ENCODE measurements around the gene SPHK1.

The SPHK1 gene

DNA sequence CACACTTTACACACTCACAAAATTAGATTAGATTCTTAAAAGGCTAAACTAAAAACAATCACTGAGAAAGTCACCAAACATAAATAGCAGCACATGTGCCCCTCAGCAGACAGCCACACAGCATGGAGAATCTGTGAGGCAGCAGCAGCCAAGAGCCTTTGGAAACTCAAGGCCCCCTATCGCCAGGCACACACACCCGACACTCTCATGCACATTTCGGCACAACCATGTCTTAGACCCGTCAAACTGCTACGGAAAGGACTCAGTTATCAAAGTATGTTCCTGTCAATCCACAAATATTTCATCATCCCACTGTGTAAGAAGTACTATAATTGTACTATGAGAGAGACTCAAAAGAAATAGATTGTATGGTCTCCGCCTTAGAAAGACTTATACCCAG, 47.6 kb downstream of the SPHK1 start:
- TF ChIP-seq, protein P1, sequence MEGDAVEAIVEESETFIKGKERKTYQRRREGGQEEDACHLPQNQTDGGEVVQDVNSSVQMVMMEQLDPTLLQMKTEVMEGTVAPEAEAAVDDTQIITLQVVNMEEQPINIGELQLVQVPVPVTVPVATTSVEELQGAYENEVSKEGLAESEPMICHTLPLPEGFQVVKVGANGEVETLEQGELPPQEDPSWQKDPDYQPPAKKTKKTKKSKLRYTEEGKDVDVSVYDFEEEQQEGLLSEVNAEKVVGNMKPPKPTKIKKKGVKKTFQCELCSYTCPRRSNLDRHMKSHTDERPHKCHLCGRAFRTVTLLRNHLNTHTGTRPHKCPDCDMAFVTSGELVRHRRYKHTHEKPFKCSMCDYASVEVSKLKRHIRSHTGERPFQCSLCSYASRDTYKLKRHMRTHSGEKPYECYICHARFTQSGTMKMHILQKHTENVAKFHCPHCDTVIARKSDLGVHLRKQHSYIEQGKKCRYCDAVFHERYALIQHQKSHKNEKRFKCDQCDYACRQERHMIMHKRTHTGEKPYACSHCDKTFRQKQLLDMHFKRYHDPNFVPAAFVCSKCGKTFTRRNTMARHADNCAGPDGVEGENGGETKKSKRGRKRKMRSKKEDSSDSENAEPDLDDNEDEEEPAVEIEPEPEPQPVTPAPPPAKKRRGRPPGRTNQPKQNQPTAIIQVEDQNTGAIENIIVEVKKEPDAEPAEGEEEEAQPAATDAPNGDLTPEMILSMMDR (IDR thresholded peaks at IDR 0.05; ENCODE audit: control insufficient read depth, insufficient read depth, low read depth, low read length, missing control alignments): no peak
- no peak for DNase-seq (ENCODE audit: low read depth)
- H3K4me3 ChIP-seq (ENCODE audit: control insufficient read depth, low read depth, low read length): no peak overlapping the region

DNA sequence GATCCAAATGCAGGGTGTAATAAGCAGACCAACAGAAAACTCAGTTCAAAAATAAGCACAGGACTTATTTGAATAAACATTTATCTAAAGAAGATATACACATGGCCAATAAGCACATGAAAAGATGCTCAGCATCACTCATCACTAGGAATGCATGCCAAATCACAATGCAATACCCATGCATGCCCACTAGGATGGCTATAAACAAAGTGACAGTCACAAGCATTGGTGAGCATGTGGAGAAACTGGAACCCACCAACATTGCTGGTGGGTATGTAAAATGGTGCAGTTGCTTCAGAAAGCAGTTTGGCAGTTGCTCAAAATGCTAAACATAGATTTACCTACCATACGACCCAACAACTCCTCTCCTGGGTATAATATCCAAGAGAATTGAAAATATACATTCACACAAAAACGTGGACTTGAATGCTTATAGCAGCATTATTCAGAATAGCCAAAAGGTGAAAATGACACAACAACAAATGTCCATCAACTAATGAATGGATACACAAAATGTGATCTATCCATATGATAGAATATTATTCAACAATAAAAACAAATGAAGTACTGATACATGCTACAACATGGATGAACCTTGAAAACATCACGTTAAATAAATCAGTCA, 48.4 kb downstream of the SPHK1 start:
- DNase-seq (ENCODE audit: low read depth): no peak
- TF ChIP-seq, protein P1 (IDR thresholded peaks at IDR 0.05; ENCODE audit: control insufficient read depth, insufficient read depth, low read depth, low read length, missing control alignments): peak; percentile 40
- H3K4me3 ChIP-seq (ENCODE audit: control insufficient read depth, low read depth, low read length): no peak overlapping the region

DNA sequence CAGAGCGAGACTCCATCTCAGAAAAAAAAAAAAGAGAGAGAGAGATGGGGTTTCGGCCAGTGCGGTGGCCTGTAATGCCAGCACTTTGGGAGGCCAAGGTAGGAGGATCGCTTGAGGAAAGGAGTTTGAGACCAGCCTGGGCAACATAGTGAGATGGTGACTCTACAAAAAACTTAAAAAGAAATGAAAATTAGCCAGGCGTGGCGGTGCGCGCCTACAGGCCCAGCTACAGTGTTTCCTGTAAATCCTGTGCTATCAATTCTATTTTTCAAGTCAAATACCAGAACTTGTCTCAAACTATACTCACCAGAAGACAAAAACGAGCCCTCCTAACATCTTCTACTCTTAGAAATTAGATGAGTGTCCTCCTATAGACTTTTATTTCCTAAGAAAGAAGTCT, 49.3 kb downstream of the SPHK1 start:
- TF ChIP-seq, protein P1 (IDR thresholded peaks at IDR 0.05; ENCODE audit: control insufficient read depth, insufficient read depth, low read depth, low read length, missing control alignments): no peak
- H3K4me3 ChIP-seq (ENCODE audit: control insufficient read depth, low read depth, low read length): no peak overlapping the region
- DNase-seq (ENCODE audit: low read depth): no peak

DNA sequence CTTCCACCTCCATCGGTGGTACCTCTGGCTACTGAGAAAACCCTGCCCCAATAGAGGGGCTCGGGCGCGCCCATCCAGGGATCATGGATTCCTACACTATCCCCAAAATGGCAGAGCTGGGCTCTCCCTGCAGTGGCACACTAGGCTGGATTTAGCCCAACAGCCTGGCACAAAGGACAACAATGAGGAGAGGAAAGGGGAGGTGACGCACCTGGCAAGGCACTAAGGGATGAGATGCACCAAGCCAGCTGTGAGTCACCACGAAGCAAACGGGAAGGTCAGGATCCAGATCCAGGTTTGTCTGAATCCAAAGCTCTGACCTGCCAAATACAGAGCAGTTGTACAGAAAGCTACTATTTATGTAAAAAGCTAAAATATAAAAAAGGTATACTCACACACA, 50.5 kb downstream of the SPHK1 start:
- no peak overlapping the region for H3K4me3 ChIP-seq (ENCODE audit: control insufficient read depth, low read depth, low read length)
- DNase-seq (ENCODE audit: low read depth): no peak
- TF ChIP-seq, protein P1 (IDR thresholded peaks at IDR 0.05; ENCODE audit: control insufficient read depth, insufficient read depth, low read depth, low read length, missing control alignments): no peak

DNA sequence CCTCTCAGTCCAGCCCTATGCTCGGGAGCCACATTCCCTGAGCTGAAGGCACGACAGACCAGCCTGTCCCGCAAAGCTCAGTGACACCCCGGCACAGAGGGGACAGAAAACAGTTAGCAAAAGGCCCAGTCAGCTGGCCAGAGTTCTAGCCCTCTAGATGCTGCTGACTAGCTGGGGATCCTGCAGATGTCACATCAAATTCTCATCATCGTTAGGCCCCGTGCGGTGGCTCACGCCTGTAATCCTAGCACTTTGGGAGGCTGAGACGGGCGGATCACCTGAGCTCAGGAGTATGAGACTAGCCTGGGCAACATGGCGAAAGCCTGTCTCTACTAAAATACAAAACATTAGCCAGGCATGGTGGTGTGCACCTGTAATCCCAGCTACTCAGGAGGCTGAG, 51.3 kb downstream of the SPHK1 start:
- no peak for DNase-seq (ENCODE audit: low read depth)
- TF ChIP-seq, protein P1 (IDR thresholded peaks at IDR 0.05; ENCODE audit: control insufficient read depth, insufficient read depth, low read depth, low read length, missing control alignments): no peak
- H3K4me3 ChIP-seq (ENCODE audit: control insufficient read depth, low read depth, low read length): no peak overlapping the region
